ENCODE data around the gene TNFRSF18. TPM values are rescaled to one million over a fixed set of nuclear protein-coding genes. Genes with fewer than 3 reads are reported as not detected.

TNFRSF18 gene
- total and polyA plus RNA-seq, 4 donors: 0.20 to 0.68 (median 0.29) TPM

- H3K4me1 ChIP-seq (ENCODE audit: control insufficient read depth, insufficient read depth, low read length): peaks cover 25% of the 10 kb centered on the region
- peak overlapping the region; percentile 92 for H3K27ac ChIP-seq (ENCODE audit: low read depth, low read length)
- no peaks in the 10 kb centered on the region for H3K9me3 ChIP-seq (ENCODE audit: control insufficient read depth, insufficient read depth, low read length)
- peak overlapping the region; percentile 51 for H3K4me3 ChIP-seq (ENCODE audit: low read depth, low read length)
- H3K36me3 ChIP-seq (ENCODE audit: control insufficient read depth, insufficient read depth, low read length): peaks cover 2% of the 10 kb centered on the region
- DNase-seq (ENCODE audit: low read depth in 4 of 6, low spot score in 6 of 6): peak in 5 of 6 donors; percentile 32 to 86 (median 56)
- peaks cover 2% of the 10 kb centered on the region for H3K27me3 ChIP-seq (ENCODE audit: control insufficient read depth, insufficient read depth, low read length)
- 5% methylated on average over 42 of the region's 46 CpGs for WGBS (ENCODE audit: insufficient coverage)
Observed at GRCh38 chr1:1157914-1158710, 48.3 kb downstream of the TNFRSF18 start.

GRCh38 chr1:1157426-1157913, 48.9 kb downstream of the TNFRSF18 start:
- Histone ChIP-seq H3K9me3 (ENCODE audit: control insufficient read depth, insufficient read depth, low read length) (no peaks in the 10 kb centered on the region), H3K36me3 (ENCODE audit: control insufficient read depth, insufficient read depth, low read length) (peaks cover 2% of the 10 kb centered on the region), H3K27ac (ENCODE audit: low read depth, low read length) (peak overlapping the region; percentile 92), H3K4me3 (ENCODE audit: low read depth, low read length) (peak overlapping the region; percentile 51), H3K4me1 (ENCODE audit: control insufficient read depth, insufficient read depth, low read length) (peaks cover 25% of the 10 kb centered on the region), H3K27me3 (ENCODE audit: control insufficient read depth, insufficient read depth, low read length) (no peaks in the 10 kb centered on the region)
- WGBS (ENCODE audit: insufficient coverage): 2% methylated on average over 24 of the region's 29 CpGs
- DNase-seq (ENCODE audit: low read depth in 4 of 6, low spot score in 6 of 6): peak in 4 of 6 donors; percentile 23 to 87 (median 58)

GRCh38 chr1:1157033-1157365, 49.4 kb downstream of the TNFRSF18 start:
- no peaks in the 10 kb centered on the region for H3K27me3 ChIP-seq (ENCODE audit: control insufficient read depth, insufficient read depth, low read length)
- H3K36me3 ChIP-seq (ENCODE audit: control insufficient read depth, insufficient read depth, low read length): peaks cover 2% of the 10 kb centered on the region
- peaks cover 25% of the 10 kb centered on the region for H3K4me1 ChIP-seq (ENCODE audit: control insufficient read depth, insufficient read depth, low read length)
- H3K9me3 ChIP-seq (ENCODE audit: control insufficient read depth, insufficient read depth, low read length): no peaks in the 10 kb centered on the region
- DNase-seq (ENCODE audit: low read depth in 4 of 6, low spot score in 6 of 6): no peak
- no peak overlapping the region for H3K4me3 ChIP-seq (ENCODE audit: low read depth, low read length)
- no peak overlapping the region for H3K27ac ChIP-seq (ENCODE audit: low read depth, low read length)
- 50% methylated on average over 2 of the region's 9 CpGs for WGBS (ENCODE audit: insufficient coverage)

GRCh38 chr1:1156140-1157032, 50.0 kb downstream of the TNFRSF18 start:
- Histone ChIP-seq H3K27ac (ENCODE audit: low read depth, low read length) (no peak overlapping the region), H3K9me3 (ENCODE audit: control insufficient read depth, insufficient read depth, low read length) (no peaks in the 10 kb centered on the region), H3K4me1 (ENCODE audit: control insufficient read depth, insufficient read depth, low read length) (peaks cover 22% of the 10 kb centered on the region), H3K27me3 (ENCODE audit: control insufficient read depth, insufficient read depth, low read length) (no peaks in the 10 kb centered on the region), H3K36me3 (ENCODE audit: control insufficient read depth, insufficient read depth, low read length) (peaks cover 2% of the 10 kb centered on the region), H3K4me3 (ENCODE audit: low read depth, low read length) (no peak overlapping the region)
- 83% methylated on average over 21 of the region's 26 CpGs for WGBS (ENCODE audit: insufficient coverage)
- DNase-seq (ENCODE audit: low read depth in 4 of 6, low spot score in 6 of 6): no peak

- no peak overlapping the region for H3K4me3 ChIP-seq (ENCODE audit: low read depth, low read length)
- no peak for DNase-seq (ENCODE audit: low read depth in 4 of 6, low spot score in 6 of 6)
- no peaks in the 10 kb centered on the region for H3K27me3 ChIP-seq (ENCODE audit: control insufficient read depth, insufficient read depth, low read length)
- 95% methylated on average over 9 of the region's 10 CpGs for WGBS (ENCODE audit: insufficient coverage)
- H3K9me3 ChIP-seq (ENCODE audit: control insufficient read depth, insufficient read depth, low read length): no peaks in the 10 kb centered on the region
- H3K27ac ChIP-seq (ENCODE audit: low read depth, low read length): no peak overlapping the region
- H3K36me3 ChIP-seq (ENCODE audit: control insufficient read depth, insufficient read depth, low read length): peaks cover 2% of the 10 kb centered on the region
- H3K4me1 ChIP-seq (ENCODE audit: control insufficient read depth, insufficient read depth, low read length): peaks cover 22% of the 10 kb centered on the region
Observed at GRCh38 chr1:1155258-1155657, 51.1 kb downstream of the TNFRSF18 start.

GRCh38 chr1:1153874-1154273, 52.5 kb downstream of the TNFRSF18 start:
- WGBS (ENCODE audit: insufficient coverage): 78% methylated on average over 2 of the region's 4 CpGs
- Histone ChIP-seq H3K36me3 (ENCODE audit: control insufficient read depth, insufficient read depth, low read length) (peaks cover 2% of the 10 kb centered on the region), H3K4me1 (ENCODE audit: control insufficient read depth, insufficient read depth, low read length) (peaks cover 19% of the 10 kb centered on the region), H3K4me3 (ENCODE audit: low read depth, low read length) (no peak overlapping the region), H3K27me3 (ENCODE audit: control insufficient read depth, insufficient read depth, low read length) (no peaks in the 10 kb centered on the region), H3K27ac (ENCODE audit: low read depth, low read length) (no peak overlapping the region), H3K9me3 (ENCODE audit: control insufficient read depth, insufficient read depth, low read length) (no peaks in the 10 kb centered on the region)
- no peak for DNase-seq (ENCODE audit: low read depth in 4 of 6, low spot score in 6 of 6)

Small RNA genes lying within 50 kb of the gene (small RNA-seq; reads per million reads assigned to genes)
- gene MIR200A (ENCODE audit: low replicate concordance) (0.30 reads per million, percentile 28 among the genes with 10 or more reads in this experiment), gene MIR200B (ENCODE audit: low replicate concordance) (1.6 reads per million, percentile 87 among the genes with 10 or more reads in this experiment), gene MIR429 (ENCODE audit: low replicate concordance) (0.53 reads per million, percentile 58 among the genes with 10 or more reads in this experiment)

Other genes with a start within 250 kb of the TNFRSF18 start
- gene NOC2L, start 247.3 kb downstream of the TNFRSF18 start, total RNA-seq: 10 to 100 TPM; 33.1 to 48.3 TPM
- gene NOC2L, start 247.3 kb downstream of the TNFRSF18 start, polyA plus RNA-seq (ENCODE audit: insufficient read length in 2 of 2): 10 to 100 TPM; 63.6 to 68.5 TPM
- 1 to 10 TPM; 5.4 to 9.1 TPM for gene KLHL17, start 246.0 kb downstream of the TNFRSF18 start, total RNA-seq
- 10 to 100 TPM; 26.0 to 27.4 TPM for gene KLHL17, start 246.0 kb downstream of the TNFRSF18 start, polyA plus RNA-seq (ENCODE audit: insufficient read length in 2 of 2)
- gene PLEKHN1, start 240.1 kb downstream of the TNFRSF18 start, total RNA-seq: not detected
- under 1 TPM in 1 of 2 donors, not detected in 1; 0.26 TPM for gene PLEKHN1, start 240.1 kb downstream of the TNFRSF18 start, polyA plus RNA-seq (ENCODE audit: insufficient read length in 2 of 2)
- gene PERM1, start 224.5 kb downstream of the TNFRSF18 start, total RNA-seq: not detected
- gene PERM1, start 224.5 kb downstream of the TNFRSF18 start, polyA plus RNA-seq (ENCODE audit: insufficient read length in 2 of 2): under 1 TPM in 1 of 2 donors, not detected in 1; 0.39 TPM
- gene HES4, start 206.5 kb downstream of the TNFRSF18 start, total RNA-seq: 10 to 100 TPM; 12.3 to 77.1 TPM
- gene HES4, start 206.5 kb downstream of the TNFRSF18 start, polyA plus RNA-seq (ENCODE audit: insufficient read length in 2 of 2): 10 to 100 TPM; 72.3 to 74.0 TPM
- gene ISG15, start 193.1 kb downstream of the TNFRSF18 start, total RNA-seq: 10 to 100 TPM; 34.4 to 48.8 TPM
- gene ISG15, start 193.1 kb downstream of the TNFRSF18 start, polyA plus RNA-seq (ENCODE audit: insufficient read length in 2 of 2): 10 to 100 TPM; 27.7 to 28.0 TPM
- 10 to 100 TPM; 62.8 to 75.7 TPM for gene AGRN, start 186.5 kb downstream of the TNFRSF18 start, total RNA-seq
- 100 to 1,000 TPM; 274 to 280 TPM for gene AGRN, start 186.5 kb downstream of the TNFRSF18 start, polyA plus RNA-seq (ENCODE audit: insufficient read length in 2 of 2)
- not detected for gene RNF223, start 132.3 kb downstream of the TNFRSF18 start, total RNA-seq
- gene RNF223, start 132.3 kb downstream of the TNFRSF18 start, polyA plus RNA-seq (ENCODE audit: insufficient read length in 2 of 2): under 1 TPM in 1 of 2 donors, not detected in 1; 0.20 TPM
- gene C1orf159, start 90.5 kb downstream of the TNFRSF18 start, total RNA-seq: 1 to 10 TPM; 4.4 to 9.9 TPM
- 10 to 100 TPM; 22.3 to 27.0 TPM for gene C1orf159, start 90.5 kb downstream of the TNFRSF18 start, polyA plus RNA-seq (ENCODE audit: insufficient read length in 2 of 2)
- 1 to 10 TPM in 1 of 2 donors, under 1 TPM in 1; 0.79 to 2.1 TPM for gene TTLL10, start 32.7 kb downstream of the TNFRSF18 start, total RNA-seq
- gene TTLL10, start 32.7 kb downstream of the TNFRSF18 start, polyA plus RNA-seq (ENCODE audit: insufficient read length in 2 of 2): 1 to 10 TPM; 1.2 to 1.3 TPM
- 1 to 10 TPM in 1 of 2 donors, under 1 TPM in 1; 0.20 to 1.5 TPM for gene TNFRSF4, start 7.6 kb upstream of the TNFRSF18 start, total RNA-seq
- gene TNFRSF4, start 7.6 kb upstream of the TNFRSF18 start, polyA plus RNA-seq (ENCODE audit: insufficient read length in 2 of 2): 1 to 10 TPM; 1.0 to 1.2 TPM
- gene SDF4, start 25.4 kb upstream of the TNFRSF18 start, total RNA-seq: 10 to 100 TPM; 31.0 to 86.7 TPM
- gene SDF4, start 25.4 kb upstream of the TNFRSF18 start, polyA plus RNA-seq (ENCODE audit: insufficient read length in 2 of 2): 100 to 1,000 TPM; 125 to 160 TPM
- gene B3GALT6, start 25.6 kb upstream of the TNFRSF18 start, total RNA-seq: 10 to 100 TPM; 11.5 to 30.4 TPM
- 10 to 100 TPM; 39.7 to 40.1 TPM for gene B3GALT6, start 25.6 kb upstream of the TNFRSF18 start, polyA plus RNA-seq (ENCODE audit: insufficient read length in 2 of 2)
- 10 to 100 TPM in 1 of 2 donors, 1 to 10 TPM in 1; 2.7 to 10.4 TPM for gene C1QTNF12, start 40.1 kb upstream of the TNFRSF18 start, total RNA-seq
- 1 to 10 TPM; 1.4 to 5.7 TPM for gene C1QTNF12, start 40.1 kb upstream of the TNFRSF18 start, polyA plus RNA-seq (ENCODE audit: insufficient read length in 2 of 2)
- 10 to 100 TPM; 26.4 to 42.4 TPM for gene UBE2J2, start 67.3 kb upstream of the TNFRSF18 start, total RNA-seq
- gene UBE2J2, start 67.3 kb upstream of the TNFRSF18 start, polyA plus RNA-seq (ENCODE audit: insufficient read length in 2 of 2): 10 to 100 TPM; 65.6 to 82.9 TPM
- gene SCNN1D, start 73.8 kb upstream of the TNFRSF18 start, total RNA-seq: 10 to 100 TPM in 1 of 2 donors, 1 to 10 TPM in 1; 2.2 to 10.3 TPM
- gene SCNN1D, start 73.8 kb upstream of the TNFRSF18 start, polyA plus RNA-seq (ENCODE audit: insufficient read length in 2 of 2): 10 to 100 TPM; 16.8 to 24.5 TPM
- gene ACAP3, start 101.3 kb upstream of the TNFRSF18 start, total RNA-seq: 10 to 100 TPM; 58.7 to 70.6 TPM
- gene ACAP3, start 101.3 kb upstream of the TNFRSF18 start, polyA plus RNA-seq (ENCODE audit: insufficient read length in 2 of 2): 100 to 1,000 TPM; 222 to 265 TPM
- 10 to 100 TPM in 1 of 2 donors, 1 to 10 TPM in 1; 6.2 to 14.2 TPM for gene PUSL1, start 102.0 kb upstream of the TNFRSF18 start, total RNA-seq
- 10 to 100 TPM; 16.0 to 17.7 TPM for gene PUSL1, start 102.0 kb upstream of the TNFRSF18 start, polyA plus RNA-seq (ENCODE audit: insufficient read length in 2 of 2)
- gene INTS11, start 118.1 kb upstream of the TNFRSF18 start, total RNA-seq: 10 to 100 TPM; 39.8 to 82.5 TPM
- gene INTS11, start 118.1 kb upstream of the TNFRSF18 start, polyA plus RNA-seq (ENCODE audit: insufficient read length in 2 of 2): 100 to 1,000 TPM; 146 to 206 TPM
- 10 to 100 TPM in 1 of 2 donors, 1 to 10 TPM in 1; 9.6 to 18.8 TPM for gene CPTP, start 118.2 kb upstream of the TNFRSF18 start, total RNA-seq
- 10 to 100 TPM; 31.8 to 32.0 TPM for gene CPTP, start 118.2 kb upstream of the TNFRSF18 start, polyA plus RNA-seq (ENCODE audit: insufficient read length in 2 of 2)
- gene TAS1R3, start 124.7 kb upstream of the TNFRSF18 start, total RNA-seq: under 1 TPM; 0.10 to 0.44 TPM
- gene TAS1R3, start 124.7 kb upstream of the TNFRSF18 start, polyA plus RNA-seq (ENCODE audit: insufficient read length in 2 of 2): under 1 TPM; 0.86 to 0.98 TPM
- 10 to 100 TPM; 35.7 to 68.7 TPM for gene DVL1, start 142.8 kb upstream of the TNFRSF18 start, total RNA-seq
- gene DVL1, start 142.8 kb upstream of the TNFRSF18 start, polyA plus RNA-seq (ENCODE audit: insufficient read length in 2 of 2): 10 to 100 TPM; 82.7 to 87.1 TPM
- 100 to 1,000 TPM in 1 of 2 donors, 10 to 100 TPM in 1; 40.6 to 212 TPM for gene MXRA8, start 152.0 kb upstream of the TNFRSF18 start, total RNA-seq
- gene MXRA8, start 152.0 kb upstream of the TNFRSF18 start, polyA plus RNA-seq (ENCODE audit: insufficient read length in 2 of 2): 100 to 1,000 TPM in 1 of 2 donors, 10 to 100 TPM in 1; 48.1 to 106 TPM
- gene AURKAIP1, start 168.6 kb upstream of the TNFRSF18 start, total RNA-seq: 100 to 1,000 TPM in 1 of 2 donors, 10 to 100 TPM in 1; 41.4 to 105 TPM
- gene AURKAIP1, start 168.6 kb upstream of the TNFRSF18 start, polyA plus RNA-seq (ENCODE audit: insufficient read length in 2 of 2): 100 to 1,000 TPM; 124 to 130 TPM
- gene CCNL2, start 192.7 kb upstream of the TNFRSF18 start, total RNA-seq: 100 to 1,000 TPM; 148 to 178 TPM
- 100 to 1,000 TPM; 214 to 303 TPM for gene CCNL2, start 192.7 kb upstream of the TNFRSF18 start, polyA plus RNA-seq (ENCODE audit: insufficient read length in 2 of 2)
- 100 to 1,000 TPM in 1 of 2 donors, 10 to 100 TPM in 1; 56.9 to 117 TPM for gene MRPL20, start 200.7 kb upstream of the TNFRSF18 start, total RNA-seq
- gene MRPL20, start 200.7 kb upstream of the TNFRSF18 start, polyA plus RNA-seq (ENCODE audit: insufficient read length in 2 of 2): 100 to 1,000 TPM; 108 to 119 TPM
- gene ANKRD65, start 214.7 kb upstream of the TNFRSF18 start, total RNA-seq: 1 to 10 TPM; 1.8 to 6.7 TPM
- gene ANKRD65, start 214.7 kb upstream of the TNFRSF18 start, polyA plus RNA-seq (ENCODE audit: insufficient read length in 2 of 2): 10 to 100 TPM; 10.6 to 10.8 TPM
- gene VWA1, start 229.1 kb upstream of the TNFRSF18 start, total RNA-seq: 10 to 100 TPM; 11.4 to 34.5 TPM
- gene VWA1, start 229.1 kb upstream of the TNFRSF18 start, polyA plus RNA-seq (ENCODE audit: insufficient read length in 2 of 2): 10 to 100 TPM; 53.0 to 67.0 TPM
- under 1 TPM; 0.10 to 0.72 TPM for gene ATAD3C, start 243.1 kb upstream of the TNFRSF18 start, total RNA-seq
- 1 to 10 TPM in 1 of 2 donors, under 1 TPM in 1; 0.68 to 2.3 TPM for gene ATAD3C, start 243.1 kb upstream of the TNFRSF18 start, polyA plus RNA-seq (ENCODE audit: insufficient read length in 2 of 2)

Measured in spinal cord (tissue), 10 donors.